GM18868 (cell line): Measurements from ENCODE around the gene DYNC2LI1.
"Not testable (repeated sequence)": the region's sequence is repeated elsewhere in the genome, so short reads cannot be mapped to it uniquely, and the experiment has no call there.

ENCODE experiments used
- ATAC-seq: cut with Tn5 transposase; IDR thresholded peaks from one replicate; pipeline ENCODE4 v1.9.1; 2021; ENCODE audit warnings: mild to moderate bottlenecking, moderate library complexity; ENCODE audit not compliant: unreplicated experiment

DYNC2LI1 gene

GRCh38 chr2:43773876-43774613 lies at the start of gene DYNC2LI1:
Gene DYNC2LI1, plus strand, starts transcription at chr2:43774039. Its CDS starts 100 bp downstream, at chr2:43774139.
- ATAC-seq, result peak; percentile 100

- no peak for ATAC-seq
These were observed 48.9 kb upstream of the DYNC2LI1 start for GRCh38 chr2:43724728-43725526.

- no peak for ATAC-seq
These were observed 48.1 kb upstream of the DYNC2LI1 start for GRCh38 chr2:43725711-43726246.

- ATAC-seq, result not testable (repeated sequence)
These were observed 46.7 kb upstream of the DYNC2LI1 start for GRCh38 chr2:43726961-43727633.

GRCh38 chr2:43727634-43728014 lies 46.2 kb upstream of the DYNC2LI1 start:
- ATAC-seq, result no peak

GRCh38 chr2:43729491-43730174 lies 44.2 kb upstream of the DYNC2LI1 start:
- no peak for ATAC-seq

GRCh38 chr2:43731211-43731610 lies 42.6 kb upstream of the DYNC2LI1 start:
- ATAC-seq, result no peak

GRCh38 chr2:43736637-43737036 lies 37.2 kb upstream of the DYNC2LI1 start:
- no peak for ATAC-seq

- no peak for ATAC-seq
These were observed 36.6 kb upstream of the DYNC2LI1 start for GRCh38 chr2:43737097-43737854.

- ATAC-seq, result no peak
These were observed 36.0 kb upstream of the DYNC2LI1 start for GRCh38 chr2:43737855-43738254.

GRCh38 chr2:43738257-43738656 lies 35.6 kb upstream of the DYNC2LI1 start:
- no peak for ATAC-seq

- no peak for ATAC-seq
These were observed 30.1 kb upstream of the DYNC2LI1 start for GRCh38 chr2:43743706-43744105.

GRCh38 chr2:43745457-43745856 lies 28.4 kb upstream of the DYNC2LI1 start:
- ATAC-seq, result no peak

GRCh38 chr2:43748333-43748732 lies 25.5 kb upstream of the DYNC2LI1 start:
- no peak for ATAC-seq

- no peak for ATAC-seq
These were observed 24.3 kb upstream of the DYNC2LI1 start for GRCh38 chr2:43749583-43749982.

GRCh38 chr2:43751476-43751990 lies 22.3 kb upstream of the DYNC2LI1 start:
- no peak for ATAC-seq

- no peak for ATAC-seq
These were observed 21.5 kb upstream of the DYNC2LI1 start for GRCh38 chr2:43752302-43752701.

- no peak for ATAC-seq
These were observed 19.7 kb upstream of the DYNC2LI1 start for GRCh38 chr2:43754180-43754579.

- ATAC-seq, result no peak
These were observed 15.1 kb upstream of the DYNC2LI1 start for GRCh38 chr2:43758739-43759138.

- no peak for ATAC-seq
These were observed 14.6 kb upstream of the DYNC2LI1 start for GRCh38 chr2:43759195-43759594.
